IMR-90 (cell line): Measurements from ENCODE around the gene TDRD12. TPM values are rescaled to one million over a fixed set of nuclear protein-coding genes. Genes with fewer than 3 reads are reported as not detected.

Experiments used
- ATAC-seq: fragments of 200-7000 bp; cut with Tn5 transposase; 2 replicates; pipeline ENCODE4 v1.9.1; 2020; ENCODE audit warnings: low read depth, mild to moderate bottlenecking, moderate library complexity
- BruUV-seq: library from RNA; stranded (reverse); fragments of 400-500 nt; replicated peaks from 2 replicates; lab custom pipeline; 2021; lab: Mats Ljungman, UMichigan
- CTCF ChIA-PET: fragments of 300-600 bp; formaldehyde crosslinking; extraction: SDS; loops from one replicate; lab custom pipeline; 2021; ENCODE audit warnings: antibody characterized with exemption; lab: Yijun Ruan, JAX
- POLR2A ChIA-PET: fragments of 300-600 bp; sonication (Branson Sonifier 250); formaldehyde crosslinking; loops from one replicate; lab custom pipeline; 2022; ENCODE audit warnings: antibody characterized with exemption; ENCODE audit not compliant: unreplicated experiment; lab: Charles Lee
- DNase-seq: peaks from one replicate; pipeline ENCODE4 v3.0.0; 2013
- H2AFZ ChIP-seq: replicated peaks from 2 replicates; pipeline ENCODE3; 2013; ENCODE audit warnings: low read length, mild to moderate bottlenecking; ENCODE audit not compliant: poor library complexity
- H2AK5ac ChIP-seq: 2 replicates; pipeline ENCODE4 v1.6.1; 2013; ENCODE audit warnings: low read depth, low read length, inconsistent platforms
- H2AK9ac ChIP-seq: replicated peaks from 2 replicates; pipeline ENCODE3; 2013; ENCODE audit warnings: mild to moderate bottlenecking, low read depth, low read length, moderate library complexity; ENCODE audit not compliant: poor library complexity
- H2BK120ac ChIP-seq: 2 replicates; pipeline ENCODE4 v1.6.1; 2013; ENCODE audit warnings: low read depth, low read length, inconsistent platforms
- H2BK15ac ChIP-seq: 3 replicates; pipeline ENCODE4 v1.6.1; 2013; ENCODE audit warnings: low read depth, low read length, inconsistent platforms
- H2BK20ac ChIP-seq: 2 replicates; pipeline ENCODE4 v1.6.1; 2013; ENCODE audit warnings: low read depth, mild to moderate bottlenecking, inconsistent platforms, low read length, moderate library complexity
- H2BK5ac ChIP-seq: 2 replicates; pipeline ENCODE4 v1.6.1; 2013; ENCODE audit warnings: mild to moderate bottlenecking, low read depth, low read length, inconsistent platforms; ENCODE audit not compliant: poor library complexity, severe bottlenecking
- H3K14ac ChIP-seq: replicated peaks from 2 replicates; pipeline ENCODE4 v1.6.1; 2013; ENCODE audit warnings: low read depth, low read length, inconsistent platforms
- H3K18ac ChIP-seq: 2 replicates; pipeline ENCODE4 v1.6.1; 2013; ENCODE audit warnings: low read depth, low read length, control low read depth
- H3K23ac ChIP-seq: 2 replicates; pipeline ENCODE4 v1.6.1; 2013; ENCODE audit warnings: low read depth, low read length, inconsistent platforms
- H3K27ac ChIP-seq: 2 replicates; pipeline ENCODE4 v1.5.1; 2013; ENCODE audit warnings: mild to moderate bottlenecking, control low read depth, low read length; ENCODE audit not compliant: insufficient read depth
- H3K27me3 ChIP-seq: 2 replicates; pipeline ENCODE4 v1.6.1; 2013; ENCODE audit warnings: low read length; ENCODE audit not compliant: control insufficient read depth, insufficient read depth
- H3K36me3 ChIP-seq: 2 replicates; pipeline ENCODE4 v1.6.1; 2013; ENCODE audit warnings: low read length, mixed read lengths; ENCODE audit not compliant: control insufficient read depth, insufficient read depth
- H3K4ac ChIP-seq: 2 replicates; pipeline ENCODE4 v1.6.1; 2013; ENCODE audit warnings: low read depth, low read length, inconsistent platforms
- H3K4me1 ChIP-seq: 2 replicates; pipeline ENCODE4 v1.6.1; 2013; ENCODE audit warnings: low read length, mixed read lengths; ENCODE audit not compliant: control insufficient read depth, insufficient read depth
- H3K4me2 ChIP-seq: 2 replicates; pipeline ENCODE4 v1.6.1; 2013; ENCODE audit warnings: low read depth, mild to moderate bottlenecking, control low read depth, low read length, moderate library complexity
- H3K4me3 ChIP-seq: 2 replicates; pipeline ENCODE4 v1.5.1; 2013; ENCODE audit warnings: low read depth, mild to moderate bottlenecking, control low read depth, low read length, moderate library complexity; ENCODE audit not compliant: insufficient read depth
- H3K56ac ChIP-seq: 2 replicates; pipeline ENCODE4 v1.6.1; 2013; ENCODE audit warnings: low read length, inconsistent platforms; ENCODE audit not compliant: insufficient read depth; ENCODE audit errors: extremely low read depth
- H3K79me1 ChIP-seq, 2 experiments: 2 replicates each; pipeline ENCODE4 v1.6.1; 2013; ENCODE audit warnings: low read length in 2 of 2, inconsistent platforms in 1 of 2, low read depth in 1 of 2
- H3K9ac ChIP-seq: 2 replicates; pipeline ENCODE4 v1.6.1; 2013; ENCODE audit warnings: low read depth, low read length, control low read depth
- H3K9me1 ChIP-seq: 2 replicates; pipeline ENCODE4 v1.6.1; 2013; ENCODE audit warnings: low read length, inconsistent platforms; ENCODE audit not compliant: insufficient read depth
- H3K9me3 ChIP-seq: 2 replicates; pipeline ENCODE4 v1.6.1; 2013; ENCODE audit warnings: low read length; ENCODE audit not compliant: control insufficient read depth, insufficient read depth
- H4K20me1 ChIP-seq: 2 replicates; pipeline ENCODE4 v1.6.1; 2013; ENCODE audit warnings: low read length, inconsistent platforms; ENCODE audit not compliant: insufficient read depth
- H4K5ac ChIP-seq: 2 replicates; pipeline ENCODE4 v1.6.1; 2013; ENCODE audit warnings: mild to moderate bottlenecking, low read depth, low read length, control low read depth
- H4K8ac ChIP-seq, 2 experiments: 2 replicates each; pipeline ENCODE4 v1.6.1; 2013; ENCODE audit warnings: low read depth in 2 of 2, low read length in 2 of 2, control low read depth in 1 of 2, inconsistent platforms in 1 of 2
- H4K91ac ChIP-seq: 2 replicates; pipeline ENCODE4 v1.6.1; 2013; ENCODE audit warnings: low read depth, low read length, inconsistent platforms; ENCODE audit not compliant: insufficient read depth
- CEBPB ChIP-seq: IDR thresholded peaks from 2 replicates; pipeline ENCODE4 v1.6.1; 2012; ENCODE audit warnings: low read depth, low read length, improper control_type of control experiment
- CHD1 ChIP-seq: IDR thresholded peaks from 2 replicates; pipeline ENCODE4 v1.6.1; 2012; ENCODE audit warnings: low read depth, low read length, improper control_type of control experiment
- CTCF ChIP-seq: conservative IDR thresholded peaks from 2 replicates; pipeline ENCODE4 v1.5.1; 2012; ENCODE audit warnings: mild to moderate bottlenecking, low read depth, low read length, improper control_type of control experiment
- FOS ChIP-seq: fragments of 150-350 bp; IDR thresholded peaks from 2 replicates; pipeline ENCODE4 v1.6.1; 2016; ENCODE audit warnings: low read depth, low read length
- MAFK ChIP-seq: IDR thresholded peaks from 2 replicates; pipeline ENCODE4 v1.6.1; 2012; ENCODE audit warnings: low read depth, low read length, improper control_type of control experiment
- MAZ ChIP-seq: IDR thresholded peaks from 2 replicates; pipeline ENCODE4 v1.6.1; 2012; ENCODE audit warnings: low read depth, mild to moderate bottlenecking, low read length, improper control_type of control experiment, moderate library complexity, borderline replicate concordance
- MXI1 ChIP-seq: IDR thresholded peaks from 2 replicates; pipeline ENCODE4 v1.6.1; 2012; ENCODE audit warnings: low read depth, mild to moderate bottlenecking, low read length, moderate library complexity, borderline replicate concordance
- NFE2L2 ChIP-seq: fragments of 150-350 bp; IDR thresholded peaks from 2 replicates; pipeline ENCODE4 v1.6.1; 2016; ENCODE audit warnings: low read depth, mild to moderate bottlenecking, low read length
- POLR2A ChIP-seq: IDR thresholded peaks from 2 replicates; pipeline ENCODE4 v1.6.1; 2012; ENCODE audit warnings: mild to moderate bottlenecking, low read depth, low read length
- RAD21 ChIP-seq: IDR thresholded peaks from 2 replicates; pipeline ENCODE4 v1.6.1; 2012; ENCODE audit warnings: low read length, improper control_type of control experiment
- RCOR1 ChIP-seq: IDR thresholded peaks from 2 replicates; pipeline ENCODE4 v1.6.1; 2012; ENCODE audit warnings: mild to moderate bottlenecking, low read length, improper control_type of control experiment; ENCODE audit not compliant: insufficient replicate concordance
- RFX5 ChIP-seq: IDR thresholded peaks from 2 replicates; pipeline ENCODE4 v1.8.0; 2012; ENCODE audit warnings: low read depth, mild to moderate bottlenecking, low read length, moderate library complexity
- SMC3 ChIP-seq: fragments of 150-350 bp; IDR thresholded peaks from 2 replicates; pipeline ENCODE4 v1.6.1; 2016; ENCODE audit warnings: low read depth, mild to moderate bottlenecking, antibody characterized with exemption, low read length, moderate library complexity
- WGBS, 2 experiments: methylation state at CpG; one replicate each; pipeline versions ENCODE4 v1.1.5 to v1.1.7; 2013; ENCODE audit warnings: missing lambda C conversion rate in 2 of 2; ENCODE audit not compliant: insufficient read length in 1 of 2; ENCODE audit errors: extremely low coverage in 2 of 2; 5-methylcytosine and 5-hydroxymethylcytosine counted together
- dilution Hi-C: fragments of 300-500 bp; cut with HindIII; formaldehyde crosslinking; loops from one replicate; pipeline ENCODE4 v1.14.3; 2018; ENCODE audit warnings: low sequenced_read_pairs; ENCODE audit not compliant: unreplicated experiment
- in situ Hi-C: fragments of 300-500 bp; cut with MboI; formaldehyde crosslinking; loops from 3 replicates; pipeline ENCODE4 v1.14.3; 2019; ENCODE audit warnings: low sequenced_read_pairs, inconsistent platforms, mixed read lengths
- intact Hi-C: fragments of 100-400 bp; cut with micrococcal nuclease; formaldehyde crosslinking; loops from 2 replicates; pipeline ENCODE4 v1.10.0; 2022
- polyA plus RNA-seq, 3 experiments: library from polyadenylated mRNA; depleted of rRNA; stranded (reverse); fragments of >200 nt; gene quantifications; 2 replicates each; pipeline ENCODE4 v1.2.3, GENCODE V29; 2012; ENCODE audit warnings: low replicate concordance in 1 of 3
- total RNA-seq: library from RNA; depleted of rRNA; stranded (reverse); fragments of >200 nt; gene quantifications from 2 replicates; pipeline ENCODE4 v1.2.3, GENCODE V29; 2012
- TF ChIP-seq, protein P1 (sequence below): fragments of 150-350 bp; IDR thresholded peaks from 2 replicates; pipeline ENCODE4 v1.6.1; 2017; ENCODE audit warnings: mild to moderate bottlenecking, antibody characterized with exemption, low read length, low read depth
- TF ChIP-seq, protein P2 (sequence below): fragments of 150-350 bp; IDR thresholded peaks from 2 replicates; pipeline ENCODE4 v1.6.1; 2016; ENCODE audit warnings: low read depth, mild to moderate bottlenecking, low read length, moderate library complexity, borderline replicate concordance

The TDRD12 gene
- total and polyA plus RNA-seq, 2 of the 4 experiments (the other 2 are of a cell fraction), result under 0.01 to 0.07 TPM

- H3K9me1 ChIP-seq, result no peaks in the 10 kb centered on the region
- POLR2A ChIA-PET, result no interaction called here
- H3K4me2 ChIP-seq, result no peak overlapping the region
- H3K4me1 ChIP-seq, result no peaks in the 10 kb centered on the region
- H3K36me3 ChIP-seq, result no peaks in the 10 kb centered on the region
- no CpG with 5 or more reads among the region's 3 CpGs for WGBS, 2 experiments
- no peak overlapping the region for H3K14ac ChIP-seq
- no peak for TF ChIP-seq MXI1
- TF ChIP-seq NFE2L2, result no peak
- TF ChIP-seq CHD1, result no peak
- TF ChIP-seq, protein P1, sequence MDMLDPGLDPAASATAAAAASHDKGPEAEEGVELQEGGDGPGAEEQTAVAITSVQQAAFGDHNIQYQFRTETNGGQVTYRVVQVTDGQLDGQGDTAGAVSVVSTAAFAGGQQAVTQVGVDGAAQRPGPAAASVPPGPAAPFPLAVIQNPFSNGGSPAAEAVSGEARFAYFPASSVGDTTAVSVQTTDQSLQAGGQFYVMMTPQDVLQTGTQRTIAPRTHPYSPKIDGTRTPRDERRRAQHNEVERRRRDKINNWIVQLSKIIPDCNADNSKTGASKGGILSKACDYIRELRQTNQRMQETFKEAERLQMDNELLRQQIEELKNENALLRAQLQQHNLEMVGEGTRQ, result no peak
- TF ChIP-seq MAFK, result no peak
- TF ChIP-seq POLR2A, result no peak
- TF ChIP-seq SMC3, result no peak
- TF ChIP-seq MAZ, result no peak
- TF ChIP-seq, protein P2, sequence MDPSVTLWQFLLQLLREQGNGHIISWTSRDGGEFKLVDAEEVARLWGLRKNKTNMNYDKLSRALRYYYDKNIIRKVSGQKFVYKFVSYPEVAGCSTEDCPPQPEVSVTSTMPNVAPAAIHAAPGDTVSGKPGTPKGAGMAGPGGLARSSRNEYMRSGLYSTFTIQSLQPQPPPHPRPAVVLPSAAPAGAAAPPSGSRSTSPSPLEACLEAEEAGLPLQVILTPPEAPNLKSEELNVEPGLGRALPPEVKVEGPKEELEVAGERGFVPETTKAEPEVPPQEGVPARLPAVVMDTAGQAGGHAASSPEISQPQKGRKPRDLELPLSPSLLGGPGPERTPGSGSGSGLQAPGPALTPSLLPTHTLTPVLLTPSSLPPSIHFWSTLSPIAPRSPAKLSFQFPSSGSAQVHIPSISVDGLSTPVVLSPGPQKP, result no peak
- no peak for TF ChIP-seq CTCF
- no peak for TF ChIP-seq CEBPB
- no peak for TF ChIP-seq RAD21
- TF ChIP-seq FOS, result no peak
- TF ChIP-seq RFX5, result no peak
- TF ChIP-seq RCOR1, result no peak
- H3K23ac ChIP-seq, result no peak overlapping the region
- H4K8ac ChIP-seq, result no peak overlapping the region
- no peaks in the 10 kb centered on the region for H3K9me3 ChIP-seq
- no peaks in the 10 kb centered on the region for H4K20me1 ChIP-seq
- H3K4ac ChIP-seq, result no peak overlapping the region
- H3K56ac ChIP-seq, result no peak overlapping the region
- H2AK9ac ChIP-seq, result no peak overlapping the region
- peaks cover 5% of the 10 kb centered on the region; the same call in 1 of the 2 replicates for H3K27me3 ChIP-seq
- H2BK20ac ChIP-seq, result no peak overlapping the region
- H3K9ac ChIP-seq, result no peak overlapping the region
- ATAC-seq, result no peak
- CTCF ChIA-PET, result no interaction called here
- H4K91ac ChIP-seq, result no peak overlapping the region
- no peaks in the 10 kb centered on the region for H3K79me1 ChIP-seq
- H2BK15ac ChIP-seq, result no peak overlapping the region
- no peak for DNase-seq
- no peak overlapping the region for H2BK120ac ChIP-seq
- in situ Hi-C loops (no loop called here), dilution Hi-C loops (no loop called here), intact Hi-C loops (no loop called here)
- no peak overlapping the region for H2BK5ac ChIP-seq
- no peak overlapping the region for H3K4me3 ChIP-seq
- H2AFZ ChIP-seq, result no peak overlapping the region
- no peak overlapping the region for H3K27ac ChIP-seq
- H2AK5ac ChIP-seq, result no peak overlapping the region
- H4K5ac ChIP-seq, result no peak overlapping the region
- no peak overlapping the region for H3K18ac ChIP-seq
- no TSS peak for BruUV-seq
These were observed 93.0 kb downstream of the TDRD12 start for GRCh38 chr19:32812571-32812970.
